ENCODE data around the gene ERBIN.

- no peak for TF ChIP-seq CTCF (conservative IDR thresholded peaks at IDR 0.05; ENCODE audit: low read depth, low read length)
- TF ChIP-seq RFX5 (IDR thresholded peaks at IDR 0.05; ENCODE audit: low read depth, low read length): no peak
- TF ChIP-seq RAD21 (IDR thresholded peaks at IDR 0.05; ENCODE audit: low read length): no peak
- no peak for TF ChIP-seq SMC3 (IDR thresholded peaks at IDR 0.05; ENCODE audit: low read depth, low read length)
- TF ChIP-seq CHD1 (IDR thresholded peaks at IDR 0.05; ENCODE audit: low read depth, low read length): no peak
- no peak for TF ChIP-seq RCOR1 (IDR thresholded peaks at IDR 0.05; ENCODE audit: insufficient replicate concordance, low read length)
- no peak for TF ChIP-seq POLR2A (IDR thresholded peaks at IDR 0.05; ENCODE audit: low read depth, low read length)
These were observed 45.8 kb upstream of the ERBIN start for GRCh38 chr5:65880496-65881072.
